GM18861 (cell line): ENCODE measurements around the gene RTL1.

Experiments
- ATAC-seq: cut with Tn5 transposase; IDR thresholded peaks from one replicate; pipeline ENCODE4 v1.9.1; 2021; ENCODE audit not compliant: unreplicated experiment

Gene RTL1

DNA sequence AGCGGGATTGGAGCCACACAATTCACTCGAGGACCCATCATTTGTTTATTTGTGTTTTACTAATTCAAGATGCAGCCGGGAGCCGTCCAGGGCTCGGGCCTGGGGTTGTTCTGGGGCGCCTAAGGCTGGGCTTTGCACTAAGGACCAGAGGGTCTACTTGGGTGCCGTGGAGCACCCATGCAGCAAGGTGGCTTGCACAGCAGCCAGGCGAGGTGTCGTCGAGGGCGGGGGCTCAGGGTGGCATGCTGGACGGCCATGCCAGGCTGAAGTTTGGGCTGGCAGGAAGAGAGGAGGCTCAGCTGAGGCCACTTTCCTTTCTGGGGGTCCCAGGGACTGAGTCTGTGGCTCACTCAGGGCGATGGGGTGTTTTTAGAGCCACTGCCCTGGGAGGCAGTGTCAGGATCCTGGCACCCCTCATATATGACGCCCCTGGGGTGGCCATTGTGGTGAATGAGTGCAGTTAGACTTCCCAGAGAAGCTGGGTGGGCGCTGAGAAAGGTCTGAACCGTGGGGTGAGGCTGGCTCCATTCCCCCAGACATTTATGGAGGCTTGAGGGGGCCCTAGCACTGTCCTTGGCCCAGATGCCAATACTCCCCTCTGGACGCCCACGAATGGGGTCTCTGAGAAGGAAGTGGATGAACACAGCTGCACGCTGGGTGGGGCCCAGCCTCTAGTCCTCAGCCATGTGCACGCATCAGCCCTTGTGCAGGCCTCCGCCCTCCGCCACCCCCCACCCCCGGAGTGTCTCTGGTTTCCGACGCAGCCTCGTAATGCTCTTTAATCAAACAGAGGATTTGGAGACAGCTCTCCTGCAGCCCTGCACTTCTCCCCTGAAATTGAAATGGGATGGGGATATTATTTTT lies 66.3 kb downstream of the RTL1 start:
- no peak for ATAC-seq

DNA sequence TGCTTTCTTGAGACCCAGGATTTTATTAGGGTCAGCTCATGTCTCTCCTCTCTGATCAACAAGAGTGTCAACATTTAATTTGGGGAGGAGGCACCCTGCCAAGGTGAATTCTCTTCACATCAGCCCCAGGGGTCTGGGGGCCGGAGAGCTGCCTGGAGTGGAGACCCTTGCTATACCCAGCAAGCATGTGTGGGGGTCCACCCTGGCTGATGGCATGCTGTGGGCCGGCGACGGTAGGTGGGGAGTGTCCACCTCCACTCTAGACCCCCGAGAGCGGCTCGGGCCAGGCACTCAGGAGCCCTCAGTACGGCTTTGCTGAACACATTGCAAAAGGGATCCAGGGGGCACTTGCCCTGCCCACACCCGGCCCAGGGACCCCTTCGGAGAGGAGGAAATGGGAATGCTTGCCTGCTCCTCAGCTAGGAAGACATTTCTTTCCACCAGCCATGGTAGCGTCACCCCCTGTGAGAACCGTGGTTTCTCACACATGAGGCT lies 67.2 kb downstream of the RTL1 start:
- no peak for ATAC-seq

DNA sequence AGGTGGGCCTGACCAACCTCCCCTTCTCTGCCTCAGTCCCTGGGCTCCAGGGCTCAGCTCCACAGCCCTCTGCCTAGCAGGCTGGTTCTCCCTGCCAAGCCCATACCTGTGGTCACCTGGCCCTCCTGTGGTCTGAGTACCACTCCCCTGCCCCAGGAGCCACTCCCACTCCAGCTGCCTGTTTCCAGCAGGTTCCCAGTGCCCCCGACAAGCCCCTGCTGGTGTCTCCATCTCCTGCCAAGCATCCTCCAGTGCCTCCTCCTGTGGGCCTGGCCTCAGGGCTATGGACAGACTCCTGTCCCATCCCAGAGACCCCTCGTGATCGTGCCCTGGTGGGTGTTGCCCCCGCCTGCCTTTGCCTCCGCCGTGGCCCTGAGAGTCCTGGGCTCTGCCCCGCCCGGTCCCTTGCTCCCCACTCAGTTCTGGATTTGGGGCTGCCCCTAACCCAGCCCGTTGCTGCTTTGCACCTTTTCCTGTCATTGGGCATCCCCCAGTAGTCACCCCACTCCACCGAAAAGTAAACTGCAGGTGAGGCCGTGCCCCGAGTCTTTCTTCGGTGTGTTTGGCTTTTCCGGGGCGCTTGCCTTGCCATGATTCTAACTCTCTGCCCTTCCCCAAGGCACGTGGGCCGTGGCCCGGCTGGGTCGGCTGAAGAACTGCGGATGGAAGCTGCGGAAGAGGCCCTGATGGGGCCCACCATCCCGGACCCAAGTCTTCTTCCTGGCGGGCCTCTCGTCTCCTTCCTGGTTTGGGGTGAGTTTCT lies 67.8 kb downstream of the RTL1 start:
- no peak for ATAC-seq

DNA sequence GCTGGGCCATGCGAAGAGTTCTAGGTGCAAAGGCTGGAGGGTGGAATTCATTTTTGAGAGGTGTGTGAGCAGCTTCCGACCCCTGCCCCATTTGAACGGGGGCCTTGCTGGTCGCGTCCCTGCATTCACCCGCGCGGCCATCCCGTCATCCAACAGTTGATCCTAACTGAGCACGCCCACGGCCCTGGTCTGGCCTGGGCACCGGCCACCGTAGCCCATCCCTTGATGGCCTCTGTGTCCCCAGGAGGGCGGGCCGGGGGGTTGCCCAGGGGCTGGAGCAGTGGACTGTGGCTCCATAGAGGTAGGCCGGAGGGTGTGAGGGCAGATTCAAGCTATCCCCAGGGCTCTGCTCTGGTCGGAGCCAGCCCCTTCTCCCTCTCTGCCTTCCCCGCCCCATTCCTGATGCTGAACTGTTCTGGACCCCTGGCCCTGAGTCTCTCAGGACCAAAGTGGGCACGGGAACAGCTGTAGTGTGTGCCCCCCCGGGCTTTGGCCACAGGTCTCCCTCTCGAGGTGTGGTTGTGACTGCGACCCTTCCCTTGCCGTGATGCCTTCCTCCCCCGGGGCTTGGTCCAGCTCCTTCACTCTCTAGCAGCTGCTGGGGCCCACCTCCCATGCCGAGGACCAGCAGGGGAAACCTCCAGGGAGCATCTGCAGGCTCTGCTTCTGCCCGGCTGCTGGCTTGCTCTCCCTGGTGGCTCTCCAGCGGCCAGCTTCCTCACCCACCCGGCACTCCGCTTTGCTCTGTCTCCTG lies 68.6 kb downstream of the RTL1 start:
- no peak for ATAC-seq

DNA sequence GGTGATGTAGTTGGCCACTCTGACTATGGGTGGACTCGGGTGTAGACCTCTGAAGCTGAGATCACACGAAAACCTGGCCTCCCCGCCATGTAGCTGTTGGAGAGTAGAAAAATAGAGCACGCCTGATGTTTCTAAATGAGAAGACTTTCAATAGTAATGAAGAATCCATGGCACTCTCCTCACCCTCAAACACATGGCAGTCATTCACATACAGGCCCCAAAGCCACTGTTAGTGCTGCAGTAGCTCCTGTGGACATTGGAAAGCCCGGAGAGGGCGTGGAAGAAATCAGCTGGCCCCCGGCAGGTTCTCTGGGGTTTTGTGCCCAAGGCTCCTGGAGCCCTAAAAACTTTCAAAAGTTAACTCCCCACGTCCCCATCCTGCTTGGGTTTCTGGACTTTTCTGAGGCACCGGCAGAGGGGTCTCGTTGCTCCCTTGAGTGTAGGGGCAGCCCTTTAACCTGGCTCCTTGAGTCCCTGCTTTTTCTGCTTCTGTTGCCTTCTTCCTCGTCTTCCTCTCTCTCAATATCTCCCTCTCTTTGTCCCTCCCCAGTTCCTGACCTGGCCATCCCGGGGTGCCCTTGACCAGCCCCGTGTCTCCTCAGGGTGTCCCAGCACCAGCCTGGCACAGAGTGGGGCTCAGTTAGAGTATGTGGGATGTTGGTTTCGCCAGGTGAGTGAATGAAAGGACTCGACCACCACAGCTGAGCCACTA lies 69.3 kb downstream of the RTL1 start:
- no peak for ATAC-seq

DNA sequence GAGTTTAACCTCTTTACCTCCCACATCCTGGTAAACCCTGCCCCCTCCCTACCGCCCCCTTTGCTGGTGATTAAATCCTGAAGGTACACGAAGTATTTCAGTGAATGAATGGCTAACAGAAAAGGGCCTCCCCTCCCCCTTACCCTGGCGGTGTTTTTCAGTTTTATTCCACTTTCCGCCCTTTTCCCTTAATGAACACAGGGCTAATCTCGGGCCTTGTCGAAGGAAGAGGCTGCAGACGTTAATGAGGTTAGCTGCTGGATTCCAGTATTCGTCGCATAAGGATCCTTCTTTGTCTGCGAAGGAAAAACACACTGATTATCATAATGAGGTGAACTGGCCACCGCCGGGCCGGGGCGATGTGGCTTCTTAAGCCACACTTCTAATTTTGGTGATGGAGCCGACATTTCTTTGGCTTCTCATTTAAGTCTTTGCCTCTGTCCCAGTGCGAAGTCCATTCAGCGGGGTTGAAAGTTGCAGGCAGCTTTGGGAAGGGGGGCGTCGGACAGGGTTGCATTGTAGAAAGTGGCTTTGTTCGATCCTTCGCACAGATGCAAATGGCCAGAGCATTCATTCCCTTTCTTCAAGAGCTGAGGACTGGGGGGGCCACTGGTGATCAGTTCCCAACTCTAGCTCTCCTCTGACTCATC lies 71.1 kb downstream of the RTL1 start:
- ATAC-seq: no peak

DNA sequence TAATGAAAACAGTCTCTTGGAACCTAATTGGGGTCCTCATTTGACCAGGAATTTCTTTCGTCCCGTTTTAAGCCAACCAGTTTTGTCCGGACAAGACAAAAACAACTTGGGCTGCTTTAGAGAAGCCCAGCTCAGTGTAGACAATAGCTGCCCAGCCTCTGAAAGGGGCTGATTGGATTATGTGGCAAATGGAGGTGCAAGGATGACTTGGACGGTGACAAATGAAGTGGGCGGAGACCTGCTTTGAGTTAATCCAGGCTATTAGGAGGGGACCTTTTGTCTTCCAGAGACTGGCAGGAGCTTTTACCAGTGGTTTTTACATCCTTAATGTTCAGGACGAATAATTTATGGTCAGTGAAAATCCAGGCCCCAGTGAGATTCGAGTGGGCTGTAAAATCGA lies 72.8 kb downstream of the RTL1 start:
- ATAC-seq: no peak
